Panc1 (cell line): Measurements from ENCODE around the gene CYTH2. TPM values are rescaled to one million over a fixed set of nuclear protein-coding genes. Genes with fewer than 3 reads are reported as not detected.

Source experiments
- ATAC-seq: fragments of 200-7000 bp; cut with Tn5 transposase; 2 replicates; pipeline ENCODE4 v1.9.1; 2020; ENCODE audit warnings: mild to moderate bottlenecking, moderate library complexity
- BruUV-seq: library from RNA; stranded (reverse); fragments of 400-500 nt; replicated peaks from 2 replicates; lab custom pipeline; 2021; lab: Mats Ljungman, UMichigan
- CTCF ChIA-PET: fragments of 300-600 bp; sonication (Branson Sonifier 250); formaldehyde crosslinking; loops from one replicate; lab custom pipeline; 2022; ENCODE audit warnings: antibody characterized with exemption; lab: Charles Lee
- POLR2A ChIA-PET: fragments of 300-600 bp; sonication (Branson Sonifier 250); formaldehyde crosslinking; loops from one replicate; lab custom pipeline; 2022; ENCODE audit warnings: antibody characterized with exemption; lab: Charles Lee
- DNase-seq: peaks from one replicate; pipeline ENCODE4 v3.0.0-alpha.2; 2010; ENCODE audit warnings: low read depth, low spot score
- H3K27ac ChIP-seq: 2 replicates; pipeline ENCODE4 v1.5.1; 2011; ENCODE audit warnings: mild to moderate bottlenecking, low read length, inconsistent platforms
- H3K27me3 ChIP-seq: fragments of 200-500 bp; sonication (Bioruptor generic); 2 replicates; pipeline ENCODE4 v1.6.0; 2014; ENCODE audit warnings: low read length, inconsistent platforms; ENCODE audit not compliant: control insufficient read depth, insufficient read depth
- H3K36me3 ChIP-seq: fragments of 200-500 bp; sonication (Bioruptor generic); 2 replicates; pipeline ENCODE4 v1.5.1; 2014; ENCODE audit warnings: inconsistent platforms, mild to moderate bottlenecking, low read length, moderate library complexity; ENCODE audit not compliant: control insufficient read depth, insufficient read depth
- H3K4me1 ChIP-seq: 2 replicates; pipeline ENCODE4 v1.5.1; 2011; ENCODE audit warnings: inconsistent platforms, mild to moderate bottlenecking, low read length, moderate library complexity; ENCODE audit not compliant: control insufficient read depth, insufficient read depth
- H3K4me3 ChIP-seq, 2 experiments: 2 replicates each; pipeline ENCODE4 v1.5.1; 2011 to 2012; ENCODE audit warnings: low read depth in 2 of 2, low read length in 2 of 2, mild to moderate bottlenecking in 2 of 2, inconsistent platforms in 1 of 2, moderate library complexity in 1 of 2
- H3K9me3 ChIP-seq: fragments of 200-500 bp; sonication (Bioruptor generic); 2 replicates; pipeline ENCODE4 v1.5.1; 2014; ENCODE audit warnings: low read depth, mild to moderate bottlenecking, inconsistent platforms, low read length, moderate library complexity; ENCODE audit not compliant: control insufficient read depth, insufficient read depth
- POLR2AphosphoS5 ChIP-seq: IDR thresholded peaks from 2 replicates; pipeline ENCODE4 v1.6.1; 2012; ENCODE audit warnings: mild to moderate bottlenecking, low read depth, low read length, moderate library complexity
- SIN3A ChIP-seq: IDR thresholded peaks from 2 replicates; pipeline ENCODE4 v1.6.1; 2012; ENCODE audit warnings: low read depth, mild to moderate bottlenecking, low read length, moderate library complexity, borderline replicate concordance; ENCODE audit not compliant: insufficient read depth
- TCF7L2 ChIP-seq: IDR thresholded peaks from 2 replicates; pipeline ENCODE4 v1.6.1; 2011; ENCODE audit warnings: mild to moderate bottlenecking, low read depth, low read length, inconsistent platforms
- in situ Hi-C: cut with HindIII; loops from 2 replicates; pipeline ENCODE4 v1.10.0; 2016; ENCODE audit warnings: low sequenced_read_pairs, low pct_unique_long_range_greater_than_20kb
- intact Hi-C: fragments of 100-400 bp; cut with micrococcal nuclease; formaldehyde crosslinking; loops from one replicate; pipeline ENCODE4 v1.10.0; 2022; ENCODE audit not compliant: unreplicated experiment
- total RNA-seq: library from RNA; stranded (reverse); gene quantifications from one replicate; pipeline ENCODE4 v1.2.1, GENCODE V29; 2021; ENCODE audit not compliant: unreplicated experiment
- TF ChIP-seq, protein P1 (sequence below): fragments of 450-650 bp; IDR thresholded peaks from 2 replicates; pipeline ENCODE4 v1.5.1; 2017; ENCODE audit warnings: mild to moderate bottlenecking
- TF ChIP-seq, protein P2 (sequence below), 2 experiments: IDR thresholded peaks; 2 replicates each; pipeline ENCODE4 v1.6.1; 2011 to 2012; ENCODE audit warnings: low read depth in 2 of 2, control low read depth in 1 of 2, low read length in 1 of 2, mild to moderate bottlenecking in 1 of 2, moderate library complexity in 1 of 2; ENCODE audit not compliant: insufficient read depth in 1 of 2

The CYTH2 gene
- total RNA-seq, 1 experiment from 2014 or later, result 53.4 TPM

DNA sequence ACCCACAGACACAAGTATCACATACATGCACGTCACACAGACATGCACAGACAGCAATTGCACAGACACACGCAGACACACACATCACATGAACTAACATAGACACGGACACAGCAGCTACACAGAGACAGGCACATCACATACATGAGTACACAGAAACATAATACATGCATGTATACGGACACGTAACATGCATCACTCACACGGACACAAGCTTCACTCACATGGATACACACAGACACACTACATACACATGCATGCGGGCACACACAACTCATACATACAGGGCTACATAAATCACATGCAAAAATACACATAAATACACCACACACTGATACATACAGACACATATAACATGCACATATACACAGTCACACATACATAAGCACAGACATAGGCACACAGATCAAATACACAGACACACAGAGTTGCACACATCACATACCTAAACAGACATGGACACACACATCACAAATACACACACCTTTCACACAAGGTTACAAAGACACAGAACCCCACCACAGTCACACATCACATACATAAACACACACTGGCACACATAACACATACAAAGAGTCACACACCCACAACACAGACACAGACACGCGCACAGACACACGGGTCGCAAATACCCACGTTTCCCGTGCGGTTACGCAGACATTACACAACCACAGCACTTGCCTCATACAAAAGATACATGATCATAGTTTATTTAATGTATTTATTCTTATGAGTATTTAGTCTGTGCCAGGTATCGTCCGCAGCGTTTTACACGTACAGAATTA lies 43.5 kb downstream of the CYTH2 start:
- Histone ChIP-seq H3K4me3 (peak overlapping the region; percentile 57), H3K9me3 (no peaks in the 10 kb centered on the region), H3K27ac (no peak overlapping the region), H3K27me3 (no peaks in the 10 kb centered on the region), H3K4me1 (peaks cover 4% of the 10 kb centered on the region; the same call in 1 of the 2 replicates), H3K36me3 (no peaks in the 10 kb centered on the region)
- ATAC-seq (no peak), DNase-seq (no peak)
- CTCF ChIA-PET, result no interaction called here
- in situ Hi-C loops (no loop called here), intact Hi-C loops (no loop called here)
- POLR2A ChIA-PET, result no interaction called here
- TF ChIP-seq SIN3A, result no peak
- TF ChIP-seq, protein P1, sequence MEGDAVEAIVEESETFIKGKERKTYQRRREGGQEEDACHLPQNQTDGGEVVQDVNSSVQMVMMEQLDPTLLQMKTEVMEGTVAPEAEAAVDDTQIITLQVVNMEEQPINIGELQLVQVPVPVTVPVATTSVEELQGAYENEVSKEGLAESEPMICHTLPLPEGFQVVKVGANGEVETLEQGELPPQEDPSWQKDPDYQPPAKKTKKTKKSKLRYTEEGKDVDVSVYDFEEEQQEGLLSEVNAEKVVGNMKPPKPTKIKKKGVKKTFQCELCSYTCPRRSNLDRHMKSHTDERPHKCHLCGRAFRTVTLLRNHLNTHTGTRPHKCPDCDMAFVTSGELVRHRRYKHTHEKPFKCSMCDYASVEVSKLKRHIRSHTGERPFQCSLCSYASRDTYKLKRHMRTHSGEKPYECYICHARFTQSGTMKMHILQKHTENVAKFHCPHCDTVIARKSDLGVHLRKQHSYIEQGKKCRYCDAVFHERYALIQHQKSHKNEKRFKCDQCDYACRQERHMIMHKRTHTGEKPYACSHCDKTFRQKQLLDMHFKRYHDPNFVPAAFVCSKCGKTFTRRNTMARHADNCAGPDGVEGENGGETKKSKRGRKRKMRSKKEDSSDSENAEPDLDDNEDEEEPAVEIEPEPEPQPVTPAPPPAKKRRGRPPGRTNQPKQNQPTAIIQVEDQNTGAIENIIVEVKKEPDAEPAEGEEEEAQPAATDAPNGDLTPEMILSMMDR, result no peak
- TF ChIP-seq POLR2AphosphoS5, result no peak
- TF ChIP-seq, protein P2, sequence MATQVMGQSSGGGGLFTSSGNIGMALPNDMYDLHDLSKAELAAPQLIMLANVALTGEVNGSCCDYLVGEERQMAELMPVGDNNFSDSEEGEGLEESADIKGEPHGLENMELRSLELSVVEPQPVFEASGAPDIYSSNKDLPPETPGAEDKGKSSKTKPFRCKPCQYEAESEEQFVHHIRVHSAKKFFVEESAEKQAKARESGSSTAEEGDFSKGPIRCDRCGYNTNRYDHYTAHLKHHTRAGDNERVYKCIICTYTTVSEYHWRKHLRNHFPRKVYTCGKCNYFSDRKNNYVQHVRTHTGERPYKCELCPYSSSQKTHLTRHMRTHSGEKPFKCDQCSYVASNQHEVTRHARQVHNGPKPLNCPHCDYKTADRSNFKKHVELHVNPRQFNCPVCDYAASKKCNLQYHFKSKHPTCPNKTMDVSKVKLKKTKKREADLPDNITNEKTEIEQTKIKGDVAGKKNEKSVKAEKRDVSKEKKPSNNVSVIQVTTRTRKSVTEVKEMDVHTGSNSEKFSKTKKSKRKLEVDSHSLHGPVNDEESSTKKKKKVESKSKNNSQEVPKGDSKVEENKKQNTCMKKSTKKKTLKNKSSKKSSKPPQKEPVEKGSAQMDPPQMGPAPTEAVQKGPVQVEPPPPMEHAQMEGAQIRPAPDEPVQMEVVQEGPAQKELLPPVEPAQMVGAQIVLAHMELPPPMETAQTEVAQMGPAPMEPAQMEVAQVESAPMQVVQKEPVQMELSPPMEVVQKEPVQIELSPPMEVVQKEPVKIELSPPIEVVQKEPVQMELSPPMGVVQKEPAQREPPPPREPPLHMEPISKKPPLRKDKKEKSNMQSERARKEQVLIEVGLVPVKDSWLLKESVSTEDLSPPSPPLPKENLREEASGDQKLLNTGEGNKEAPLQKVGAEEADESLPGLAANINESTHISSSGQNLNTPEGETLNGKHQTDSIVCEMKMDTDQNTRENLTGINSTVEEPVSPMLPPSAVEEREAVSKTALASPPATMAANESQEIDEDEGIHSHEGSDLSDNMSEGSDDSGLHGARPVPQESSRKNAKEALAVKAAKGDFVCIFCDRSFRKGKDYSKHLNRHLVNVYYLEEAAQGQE (IDR thresholded peaks at IDR 0.05; ENCODE audit: insufficient read depth in 1 of 2, low read depth in 2 of 2, low read length in 1 of 2), result no peak
- TF ChIP-seq TCF7L2, result no peak
- BruUV-seq, result no TSS peak

DNA sequence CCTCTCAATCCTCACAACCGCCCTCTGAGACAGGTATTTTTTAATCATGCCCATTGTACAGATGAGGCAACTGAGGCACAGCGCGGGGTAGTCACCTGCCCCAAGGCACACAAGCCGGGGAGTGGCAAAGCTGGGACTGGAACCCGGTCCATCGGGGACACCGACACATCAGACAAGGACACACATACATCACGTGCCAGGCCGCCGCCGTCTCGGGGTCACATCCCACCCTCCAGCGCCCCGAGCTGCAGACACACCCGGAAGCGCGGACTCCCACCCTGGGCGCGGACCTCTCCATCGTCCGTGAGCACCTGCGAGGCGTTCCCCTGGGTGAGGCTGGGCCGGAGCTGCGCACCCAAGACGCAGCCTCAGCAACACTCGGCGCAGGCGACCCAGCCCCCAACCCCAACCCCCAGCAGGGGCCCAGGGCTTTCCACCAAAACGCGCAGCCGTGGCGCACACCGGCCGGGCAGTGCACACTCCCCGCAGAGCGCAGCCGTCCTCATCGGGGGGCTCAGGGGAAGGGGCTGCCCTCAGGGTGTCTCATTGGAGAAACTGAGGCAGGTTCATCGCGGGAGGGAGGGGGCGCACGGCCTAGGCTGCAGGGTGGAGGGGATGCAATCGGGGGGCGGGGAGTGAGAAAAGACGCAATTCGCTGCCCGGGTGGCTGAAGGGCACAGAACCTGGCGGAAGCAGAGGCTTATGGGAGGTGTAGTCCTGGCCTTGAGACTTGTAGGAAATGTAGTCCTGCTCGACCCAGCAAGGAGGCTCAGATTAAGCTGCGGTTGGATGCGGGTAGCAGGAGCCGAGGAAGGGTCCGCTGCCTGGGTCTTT lies 44.3 kb downstream of the CYTH2 start:
- no TSS peak for BruUV-seq
- intact Hi-C loops, result no loop called here
- in situ Hi-C loops, result no loop called here

More for the DNA sequence above, 44.3 kb downstream of the CYTH2 start:
- Histone ChIP-seq H3K9me3 (no peaks in the 10 kb centered on the region), H3K27me3 (no peaks in the 10 kb centered on the region), H3K4me3 (peak overlapping the region; percentile 57), H3K4me1 (peaks cover 4% of the 10 kb centered on the region; the same call in 1 of the 2 replicates), H3K27ac (no peak overlapping the region), H3K36me3 (no peaks in the 10 kb centered on the region)
- ATAC-seq, result peak; percentile 90
- TF ChIP-seq, protein P2 (IDR thresholded peaks at IDR 0.05; ENCODE audit: insufficient read depth in 1 of 2, low read depth in 2 of 2, low read length in 1 of 2), result no peak
- TF ChIP-seq TCF7L2 (no peak), POLR2AphosphoS5 (no peak), SIN3A (no peak)
- TF ChIP-seq, protein P1, result no peak
- CTCF ChIA-PET, result interaction anchor here (0.6 kb wide), 1 partner anchor 28 kb away, joined by 5 read pairs; no protein-coding TSS in a partner anchor
- DNase-seq, result no peak
- POLR2A ChIA-PET, result interaction anchor here (0.5 kb wide), 2 partner anchors 20 to 37 kb away, joined by 3 to 9 read pairs; no protein-coding TSS in a partner anchor
